H1 (cell line): ENCODE measurements around the gene FBXW5. TPM values are rescaled to one million over a fixed set of nuclear protein-coding genes. Genes with fewer than 3 reads are reported as not detected.

Source experiments
- CTCF ChIA-PET: fragments of 300-600 bp; sonication (Branson Sonifier 250); formaldehyde crosslinking; loops from one replicate; lab custom pipeline; 2021; ENCODE audit not compliant: partially characterized antibody; lab: Charles Lee
- POLR2A ChIA-PET: fragments of 300-600 bp; sonication (Branson Sonifier 250); formaldehyde crosslinking; loops from one replicate; lab custom pipeline; 2021; ENCODE audit warnings: inconsistent platforms; ENCODE audit not compliant: partially characterized antibody; lab: Charles Lee
- DNase-seq, 2 experiments: peaks; one replicate each; pipeline versions ENCODE4 v3.0.0 to v3.0.0-alpha.2; 2010 to 2022; ENCODE audit warnings: low spot score in 2 of 2, low read depth in 1 of 2, mixed read lengths in 1 of 2
- FAIRE-seq: peaks from 2 replicates; lab custom pipeline; 2011; peaks lifted over from hg19 to GRCh38; lab: Jason Lieb, UNC
- H2AFZ ChIP-seq: 2 replicates; pipeline ENCODE4 v1.8.1; 2012; ENCODE audit warnings: low read length, inconsistent platforms
- H2AK5ac ChIP-seq: 2 replicates; pipeline ENCODE4 v1.6.1; 2013; ENCODE audit warnings: low read depth, low read length
- H2BK120ac ChIP-seq: replicated peaks from 2 replicates; pipeline ENCODE3; 2013; ENCODE audit warnings: low read depth, low read length, inconsistent platforms
- H2BK12ac ChIP-seq: 2 replicates; pipeline ENCODE4 v1.6.1; 2013; ENCODE audit warnings: low read depth, low read length
- H2BK15ac ChIP-seq: 2 replicates; pipeline ENCODE4 v1.6.1; 2013; ENCODE audit warnings: low read length
- H2BK20ac ChIP-seq: 2 replicates; pipeline ENCODE4 v1.6.1; 2013; ENCODE audit warnings: low read length
- H2BK5ac ChIP-seq: 2 replicates; pipeline ENCODE4 v1.6.1; 2013; ENCODE audit warnings: low read depth, low read length
- H3K14ac ChIP-seq: 2 replicates; pipeline ENCODE4 v1.6.1; 2013; ENCODE audit warnings: inconsistent platforms; ENCODE audit not compliant: insufficient read length
- H3K18ac ChIP-seq: 2 replicates; pipeline ENCODE4 v1.6.1; 2013; ENCODE audit warnings: low read length; ENCODE audit errors: extremely low read depth
- H3K23ac ChIP-seq: 2 replicates; pipeline ENCODE4 v1.6.1; 2013; ENCODE audit warnings: inconsistent platforms; ENCODE audit not compliant: insufficient read length
- H3K23me2 ChIP-seq: 2 replicates; pipeline ENCODE4 v1.6.1; 2013; ENCODE audit warnings: low read depth, low read length
- H3K27ac ChIP-seq: 2 replicates; pipeline ENCODE4 v1.6.1; 2011; ENCODE audit warnings: low read depth, low read length, inconsistent platforms
- H3K27me3 ChIP-seq, 4 experiments: replicated peaks in 1 of 4; 1 replicate in 1 of 4; 2 replicates in 3 of 4; pipeline versions ENCODE4 v1.6.1 to v1.8.1; 2011 to 2013; ENCODE audit warnings: low read length in 3 of 4, mild to moderate bottlenecking in 3 of 4, inconsistent platforms in 2 of 4, mixed read lengths in 2 of 4, moderate library complexity in 1 of 4; ENCODE audit not compliant: control insufficient read depth in 3 of 4, insufficient read depth in 3 of 4; ENCODE audit errors: extremely low read depth in 1 of 4
- H3K36me3 ChIP-seq, 4 experiments: 2 replicates each; pipeline versions ENCODE4 v1.6.1 to v1.8.1; 2011 to 2013; ENCODE audit warnings: mild to moderate bottlenecking in 4 of 4, low read length in 3 of 4, moderate library complexity in 2 of 4, control low read depth in 1 of 4, inconsistent platforms in 1 of 4; ENCODE audit not compliant: insufficient read depth in 4 of 4, control insufficient read depth in 2 of 4
- H3K4ac ChIP-seq: replicated peaks from 2 replicates; pipeline ENCODE3; 2013; ENCODE audit warnings: low read length, low read depth, mixed read lengths, inconsistent platforms; ENCODE audit not compliant: insufficient read length
- H3K4me1 ChIP-seq, 4 experiments: replicated peaks in 1 of 4; 1 replicate in 1 of 4; 2 replicates in 3 of 4; pipeline versions ENCODE4 v1.6.1 to v1.8.1; 2011 to 2013; ENCODE audit warnings: low read length in 3 of 4, inconsistent platforms in 2 of 4, mixed read lengths in 1 of 4; ENCODE audit not compliant: insufficient read depth in 4 of 4, control insufficient read depth in 3 of 4
- H3K4me2 ChIP-seq, 2 experiments: 2 replicates each; pipeline versions ENCODE4 v1.6.1 to v1.8.1; 2011 to 2013; ENCODE audit warnings: low read depth in 2 of 2, low read length in 2 of 2, control low read depth in 1 of 2, inconsistent platforms in 1 of 2, mild to moderate bottlenecking in 1 of 2; ENCODE audit not compliant: insufficient read depth in 1 of 2
- H3K4me3 ChIP-seq, 4 experiments: fragments of 200-600, 300-600 bp in 1 of 4; sonication (generic), shearing (Covaris generic), sonication (Bioruptor Twin) in 1 of 4; 2 replicates each; pipeline versions ENCODE4 v1.5.1 to v1.8.1; 2011 to 2016; ENCODE audit warnings: low read length in 4 of 4, low read depth in 3 of 4, control low read depth in 2 of 4, inconsistent platforms in 2 of 4, mild to moderate bottlenecking in 2 of 4, mixed read lengths in 1 of 4, moderate library complexity in 1 of 4; ENCODE audit not compliant: insufficient read depth in 2 of 4; ENCODE audit errors: extremely low read depth in 1 of 4
- H3K56ac ChIP-seq: replicated peaks from 2 replicates; pipeline ENCODE3; 2013; ENCODE audit warnings: low read depth, mild to moderate bottlenecking, mixed read lengths, low read length, inconsistent platforms; ENCODE audit not compliant: insufficient read length
- H3K79me1 ChIP-seq: 2 replicates; pipeline ENCODE4 v1.6.1; 2013; ENCODE audit warnings: low read depth, low read length, control low read depth
- H3K79me2 ChIP-seq, 2 experiments: 2 replicates each; pipeline versions ENCODE4 v1.6.1 to v1.8.1; 2012 to 2013; ENCODE audit warnings: low read length in 2 of 2, mild to moderate bottlenecking in 2 of 2, inconsistent platforms in 1 of 2; ENCODE audit not compliant: insufficient read depth in 2 of 2, control insufficient read depth in 1 of 2
- H3K9ac ChIP-seq, 4 experiments: replicated peaks in 1 of 4; 1 replicate in 1 of 4; 2 replicates in 3 of 4; pipeline versions ENCODE4 v1.6.1 to v1.8.1; 2011 to 2013; ENCODE audit warnings: low read depth in 3 of 4, low read length in 3 of 4, control low read depth in 2 of 4, mild to moderate bottlenecking in 2 of 4, moderate library complexity in 2 of 4, inconsistent platforms in 1 of 4; ENCODE audit errors: extremely low read depth in 1 of 4
- H3K9me3 ChIP-seq, 2 experiments: 2 replicates each; pipeline versions ENCODE4 v1.6.1 to v1.8.1; 2012 to 2013; ENCODE audit warnings: mild to moderate bottlenecking in 2 of 2, moderate library complexity in 2 of 2, control low read depth in 1 of 2, inconsistent platforms in 1 of 2, low read depth in 1 of 2, low read length in 1 of 2, mixed read lengths in 1 of 2; ENCODE audit not compliant: insufficient read depth in 2 of 2
- H4K20me1 ChIP-seq, 2 experiments: replicated peaks in 1 of 2; 2 replicates each; pipeline versions ENCODE3 to v1.8.1; 2011 to 2013; ENCODE audit warnings: inconsistent platforms in 2 of 2, low read length in 2 of 2, mild to moderate bottlenecking in 1 of 2; ENCODE audit not compliant: insufficient read depth in 2 of 2, control insufficient read depth in 1 of 2
- H4K5ac ChIP-seq: 2 replicates; pipeline ENCODE4 v1.6.1; 2013; ENCODE audit warnings: low read length, low read depth, mixed read lengths, inconsistent platforms; ENCODE audit not compliant: insufficient read length
- H4K8ac ChIP-seq: 2 replicates; pipeline ENCODE4 v1.8.0; 2013; ENCODE audit warnings: mild to moderate bottlenecking, moderate library complexity, low read length, inconsistent platforms; ENCODE audit not compliant: insufficient read depth; ENCODE audit errors: extremely low read depth
- H4K91ac ChIP-seq: replicated peaks from 2 replicates; pipeline ENCODE3; 2013; ENCODE audit warnings: low read length, mixed read lengths, inconsistent platforms; ENCODE audit not compliant: insufficient read length
- WGBS, 2 experiments: shearing (Covaris generic) in 1 of 2; methylation state at CpG; one replicate each; pipeline versions ENCODE4 v1.1.6 to v1.1.7; 2013 to 2015; ENCODE audit warnings: low lambda C conversion rate in 2 of 2, mixed read lengths in 2 of 2, inconsistent platforms in 1 of 2, low coverage in 1 of 2, missing lambda C conversion rate in 1 of 2; ENCODE audit not compliant: insufficient replicate concordance in 2 of 2, insufficient coverage in 1 of 2, insufficient read length in 1 of 2; ENCODE audit errors: extremely low coverage in 1 of 2, missing lambda C conversion rate in 1 of 2; 5-methylcytosine and 5-hydroxymethylcytosine counted together
- polyA plus RNA-seq, 7 experiments: library from polyadenylated mRNA; depleted of rRNA in 3 of 7; stranded (reverse) in 5 of 7; unstranded in 2 of 7; fragments of >200 nt in 5 of 7; fragments of 200-250 nt in 2 of 7; gene quantifications; 1 replicate in 5 of 7; 2 replicates in 1 of 7; 4 replicates in 1 of 7; pipeline versions ENCODE4 v1.2.1 to v1.2.3, GENCODE V29; 2011 to 2013; ENCODE audit warnings: missing spikeins in 2 of 7, mixed read lengths in 2 of 7
- total RNA-seq: library from RNA; stranded (reverse); fragmentation: NEBNext Ultra II Directional; extraction: Animal tissue kit (Norgen Biotek cat#: 25700); gene quantifications from 2 replicates; pipeline ENCODE4 v1.2.1, GENCODE V29; 2021

FBXW5 gene
- total and polyA plus RNA-seq, 2 of the 8 experiments (the other 6 are each of a cell fraction or from before 2014, with no cell fraction given) = 49.0 to 71.0 TPM

GRCh38 chr9:136890661-136891060, 53.9 kb downstream of the FBXW5 start:
- DNase-seq = no peak
- H2AFZ ChIP-seq = no peak overlapping the region
- no peaks in the 10 kb centered on the region for H3K9me3 ChIP-seq
- H3K56ac ChIP-seq = no peak overlapping the region
- H4K91ac ChIP-seq = no peak overlapping the region
- no peak overlapping the region for H3K4me3 ChIP-seq
- peaks cover 5% of the 10 kb centered on the region; the same call in 1 of the 2 replicates for H3K23me2 ChIP-seq
- CTCF ChIA-PET = interaction anchor here (0.8 to 1.3 kb wide), 3 partner anchors 20 to 138 kb away, joined by 3 to 4 read pairs (median 3); partner anchors contain the start of gene AJM1
- H2BK120ac ChIP-seq = no peak overlapping the region
- peaks cover 18% of the 10 kb centered on the region for H3K79me1 ChIP-seq
- peaks cover 17 to 82% of the 10 kb centered on the region in 2 experiments; a peak in 3 of 4 replicates for H3K79me2 ChIP-seq
- no peak overlapping the region for H2BK20ac ChIP-seq
- H3K4ac ChIP-seq = no peak overlapping the region
- H2BK5ac ChIP-seq = no peak overlapping the region; the same call in 1 of the 2 replicates
- no peak for FAIRE-seq
- no peak overlapping the region for H3K27ac ChIP-seq
- H2BK12ac ChIP-seq = no peak overlapping the region
- no peak overlapping the region for H4K8ac ChIP-seq
- 86% methylated on average over 13 of the region's 13 CpGs; no CpG with 5 or more reads in 1 of the 2 experiments for whole genome bisulfite sequencing, 2 experiments
- H3K27me3 ChIP-seq = no peaks in the 10 kb centered on the region
- H3K9ac ChIP-seq = no peak overlapping the region
- H3K4me1 ChIP-seq = peaks cover 0 to 6% (median 2%) of the 10 kb centered on the region in 4 experiments; a peak in 4 of 7 replicates
- H3K23ac ChIP-seq = no peak overlapping the region
- no peak overlapping the region for H3K4me2 ChIP-seq
- no peak overlapping the region for H2AK5ac ChIP-seq
- H3K18ac ChIP-seq = no peak overlapping the region
- H3K14ac ChIP-seq = no peak overlapping the region
- H4K5ac ChIP-seq = no peak overlapping the region
- H4K20me1 ChIP-seq = peaks cover 15 to 18% of the 10 kb centered on the region in 2 experiments
- H2BK15ac ChIP-seq = no peak overlapping the region
- POLR2A ChIA-PET = interaction anchor here (2.1 kb wide), 1 partner anchor 9 kb away, joined by 5 read pairs; no protein-coding TSS in a partner anchor
- peaks cover 0 to 14% (median 0%) of the 10 kb centered on the region in 4 experiments; a peak in 2 of 8 replicates for H3K36me3 ChIP-seq
